NCI-H2196 treated with DMSO at 0.1 percent for 48 hours (cell line): Measurements from ENCODE around the gene PTK7.

Experiments
- DNase-seq: peaks from one replicate; lab custom pipeline; 2025; ENCODE audit not compliant: unreplicated experiment; lab: John Stamatoyannopoulos, UW

PTK7 gene

DNA sequence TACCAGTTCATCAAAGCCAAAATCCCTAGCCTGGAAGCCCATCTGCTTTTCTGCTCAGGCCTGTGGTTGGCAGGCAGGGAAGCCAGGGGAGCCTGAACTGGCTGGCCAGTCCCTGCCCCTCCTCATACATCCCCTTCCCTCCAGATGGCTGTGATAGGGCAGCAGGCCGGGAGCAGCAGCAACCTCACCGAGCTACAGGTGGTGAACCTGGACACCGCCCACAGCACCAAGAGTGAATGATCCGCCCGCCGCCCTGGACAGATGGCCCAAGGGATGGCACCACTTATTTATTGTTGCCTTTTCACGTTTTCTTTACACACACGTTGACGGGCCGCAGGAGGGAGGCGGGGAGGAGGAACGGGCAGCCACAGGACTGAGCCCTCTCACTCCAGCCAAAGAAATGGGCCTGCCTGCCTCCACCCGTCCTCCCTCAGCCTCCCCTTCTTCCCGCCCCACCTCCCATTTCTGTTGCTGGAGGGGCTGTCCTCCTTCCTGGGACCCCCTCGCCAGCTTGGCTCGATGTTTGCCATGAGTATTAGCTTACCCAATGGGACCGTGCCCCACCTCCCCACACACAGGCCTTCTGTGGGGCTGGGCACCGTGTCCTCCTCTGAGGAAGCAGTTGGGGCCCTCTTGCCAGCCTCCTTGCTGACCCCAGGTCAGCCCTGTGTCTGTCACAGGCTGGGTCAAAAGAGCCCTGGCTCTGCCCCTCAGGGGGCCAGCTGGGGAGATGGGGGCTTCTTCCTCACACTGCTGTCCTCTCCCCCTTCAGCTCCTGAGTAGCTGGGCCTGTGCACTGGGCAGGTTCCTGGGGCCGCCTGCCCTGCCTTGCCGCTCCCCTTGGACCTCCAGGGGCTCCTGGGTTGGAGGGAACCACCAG is 103.1 kb downstream of the PTK7 start:
- no peak for DNase-seq

DNA sequence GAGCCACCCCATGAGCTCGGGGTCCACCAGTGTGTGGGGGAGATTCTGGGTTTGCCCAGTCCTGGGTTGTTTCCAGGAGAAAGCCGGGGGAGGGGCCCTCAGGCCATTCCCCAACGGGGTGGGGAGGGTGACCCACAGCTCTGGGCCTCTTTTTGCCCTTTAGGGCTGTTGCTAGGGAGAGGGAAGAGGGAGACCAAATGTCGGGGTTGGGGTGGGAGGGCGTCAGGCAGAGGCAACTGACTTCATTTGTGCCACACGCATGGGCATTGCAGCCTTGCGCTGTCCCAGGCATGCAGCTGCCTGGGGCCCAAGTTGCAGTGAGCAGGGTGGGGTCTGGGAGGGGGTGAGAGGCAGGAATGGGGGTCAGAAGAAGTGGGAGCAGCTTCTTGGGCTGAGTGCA is 103.9 kb downstream of the PTK7 start:
- no peak for DNase-seq

DNA sequence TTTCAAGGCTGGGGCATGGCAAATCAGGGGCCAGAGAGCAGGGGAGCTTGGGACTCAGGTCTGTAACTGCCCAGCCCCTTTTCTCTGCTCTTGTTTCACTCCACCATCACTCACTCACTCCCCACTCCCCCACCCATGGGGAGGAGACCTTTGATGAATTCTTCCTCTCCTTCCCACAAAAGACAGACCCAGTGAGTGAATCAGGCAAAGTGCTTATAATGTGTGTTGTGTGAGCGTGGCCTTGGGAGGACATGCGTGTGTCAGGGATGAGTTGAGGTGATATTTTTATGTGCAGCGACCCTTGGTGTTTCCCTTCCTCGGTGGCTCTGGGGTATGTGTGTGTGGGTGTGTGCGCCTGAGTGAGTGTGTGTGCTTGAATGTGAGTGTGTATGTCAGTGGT is 104.9 kb downstream of the PTK7 start:
- DNase-seq, result no peak

DNA sequence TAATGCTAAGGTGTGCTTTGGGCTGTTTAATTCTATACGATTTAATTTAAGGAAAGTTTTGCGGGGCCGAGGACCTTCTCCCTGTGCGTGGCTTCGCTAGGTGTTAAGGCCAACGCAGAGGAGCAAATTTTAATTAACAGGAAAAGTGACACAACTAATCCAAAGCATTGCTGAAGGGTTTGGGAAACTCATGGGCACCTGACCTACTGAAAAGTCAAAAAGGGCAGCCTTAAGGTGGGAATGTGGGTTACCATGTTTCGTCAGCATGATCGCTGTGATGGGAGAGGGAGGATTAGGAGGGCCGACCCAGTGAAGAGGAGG is 105.5 kb downstream of the PTK7 start:
- DNase-seq, result no peak

DNA sequence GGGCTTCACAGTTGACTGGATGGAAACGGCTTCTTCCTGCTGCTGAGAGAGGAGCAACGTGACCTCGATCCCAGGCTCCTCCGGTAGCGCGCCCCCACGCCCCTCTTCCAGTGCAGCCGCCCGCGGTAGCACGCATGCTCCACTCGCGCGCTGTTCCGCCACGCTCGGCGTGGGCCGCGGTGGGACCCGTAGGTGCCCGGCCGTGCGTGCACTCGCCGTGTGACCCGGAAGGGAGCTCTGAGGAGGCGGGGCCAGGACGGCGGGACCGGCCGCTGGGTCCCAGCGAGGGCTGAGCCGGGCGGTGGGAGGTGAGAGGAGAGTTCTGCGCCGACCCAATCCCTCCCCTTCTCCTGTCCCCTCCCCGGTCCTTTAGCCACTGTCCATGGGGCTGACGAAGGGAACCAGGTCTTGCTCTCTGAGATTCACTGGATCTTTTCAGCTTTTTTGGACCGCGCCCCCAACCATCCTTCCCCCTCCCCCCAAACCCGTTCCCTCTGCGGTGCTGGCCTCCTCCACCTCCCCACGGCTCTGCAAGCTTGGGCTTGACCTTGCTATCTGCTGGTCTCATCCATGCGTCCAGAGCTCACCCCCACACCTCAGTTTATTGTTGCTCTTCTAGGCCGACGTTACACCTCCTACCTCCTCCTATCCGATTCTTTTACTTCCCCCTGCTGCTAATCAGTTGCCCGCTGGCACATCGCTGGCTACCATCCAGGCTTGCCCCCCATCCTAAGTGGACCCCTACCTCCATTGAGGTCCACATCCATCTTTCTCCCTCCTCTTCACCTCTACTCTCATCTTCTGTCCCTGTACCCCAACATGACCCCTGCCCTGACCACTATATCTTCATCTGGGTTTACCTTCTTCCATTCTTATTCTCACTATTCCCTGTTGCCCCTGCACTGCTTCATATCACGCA is 106.1 kb downstream of the PTK7 start, which contains the start of gene CUL9:
Gene CUL9 (plus strand): TSS at position 255 of the 919 bp plus-strand sequence. CDS start 2,115 bp downstream, outside the sequence.
- peak; percentile 51 for DNase-seq

DNA sequence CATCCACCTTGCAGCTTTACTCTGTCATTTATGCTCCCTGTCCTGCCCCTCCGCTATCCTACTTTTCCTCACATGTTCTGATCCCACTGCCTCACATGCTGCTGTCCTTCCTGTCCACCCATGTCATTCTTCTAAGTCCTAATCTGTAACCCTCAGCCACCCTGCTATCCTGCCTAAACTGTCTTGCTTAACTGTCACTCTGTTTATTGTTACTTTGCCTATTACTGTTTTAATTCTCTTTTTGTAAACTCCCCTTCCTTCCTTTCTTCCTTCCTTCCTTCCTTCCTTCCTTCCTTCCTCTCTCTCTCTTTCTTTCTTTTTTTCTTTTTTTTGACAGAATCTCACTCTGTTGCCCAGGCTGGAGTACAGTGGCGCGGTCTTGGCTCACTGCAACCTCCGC is 107.3 kb downstream of the PTK7 start:
- no peak for DNase-seq

DNA sequence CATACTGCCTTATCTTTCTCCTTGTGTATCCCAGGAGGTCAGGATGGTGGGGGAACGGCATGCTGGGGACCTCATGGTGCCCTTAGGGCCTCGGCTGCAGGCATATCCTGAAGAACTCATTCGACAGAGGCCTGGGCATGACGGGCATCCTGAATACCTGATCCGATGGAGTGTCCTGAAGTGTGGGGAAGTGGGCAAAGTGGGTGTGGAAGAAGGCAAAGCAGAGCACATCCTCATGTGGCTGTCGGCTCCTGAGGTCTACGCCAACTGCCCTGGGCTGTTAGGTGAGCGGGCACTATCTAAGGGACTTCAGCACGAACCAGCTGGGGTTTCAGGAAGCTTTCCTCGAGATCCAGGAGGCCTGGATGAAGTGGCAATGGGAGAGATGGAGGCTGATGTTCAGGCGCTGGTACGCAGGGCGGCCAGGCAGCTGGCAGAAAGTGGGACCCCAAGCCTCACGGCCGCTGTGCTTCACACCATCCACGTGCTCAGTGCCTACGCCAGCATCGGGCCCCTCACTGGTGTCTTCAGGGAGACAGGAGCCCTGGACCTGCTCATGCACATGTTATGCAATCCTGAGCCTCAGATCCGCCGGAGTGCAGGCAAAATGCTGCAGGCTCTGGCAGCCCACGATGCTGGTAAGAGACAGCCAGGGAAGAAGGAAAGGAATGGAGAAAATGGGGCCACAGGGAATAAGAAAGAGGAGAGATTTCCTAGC is 108.3 kb downstream of the PTK7 start:
- no peak for DNase-seq

DNA sequence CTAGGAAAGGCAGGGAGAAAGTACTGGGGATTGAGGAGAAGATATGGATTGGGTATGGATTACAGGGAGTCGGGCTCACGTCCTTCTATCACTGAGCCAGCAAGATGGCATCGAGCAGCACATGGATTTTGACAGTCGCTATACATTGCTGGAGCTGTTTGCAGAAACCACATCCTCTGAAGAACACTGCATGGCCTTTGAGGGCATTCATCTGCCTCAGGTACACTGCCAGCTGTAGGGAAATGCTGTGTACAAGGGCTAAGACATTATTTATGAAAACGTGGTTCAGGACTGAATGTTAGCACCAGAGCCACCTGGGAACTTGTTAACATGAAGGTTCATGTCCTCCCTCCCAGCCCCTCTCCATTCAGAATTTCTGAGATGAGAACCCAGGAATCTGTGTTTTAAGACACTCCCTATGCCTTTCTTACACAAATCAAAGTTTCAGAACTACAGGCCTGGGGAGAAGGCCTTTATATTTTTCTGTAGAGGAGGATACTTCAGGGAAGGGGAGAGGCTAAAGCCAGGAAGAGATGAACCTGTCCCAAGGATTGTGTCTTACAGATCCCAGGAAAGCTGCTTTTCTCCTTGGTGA is 109.4 kb downstream of the PTK7 start:
- DNase-seq, result no peak

DNA sequence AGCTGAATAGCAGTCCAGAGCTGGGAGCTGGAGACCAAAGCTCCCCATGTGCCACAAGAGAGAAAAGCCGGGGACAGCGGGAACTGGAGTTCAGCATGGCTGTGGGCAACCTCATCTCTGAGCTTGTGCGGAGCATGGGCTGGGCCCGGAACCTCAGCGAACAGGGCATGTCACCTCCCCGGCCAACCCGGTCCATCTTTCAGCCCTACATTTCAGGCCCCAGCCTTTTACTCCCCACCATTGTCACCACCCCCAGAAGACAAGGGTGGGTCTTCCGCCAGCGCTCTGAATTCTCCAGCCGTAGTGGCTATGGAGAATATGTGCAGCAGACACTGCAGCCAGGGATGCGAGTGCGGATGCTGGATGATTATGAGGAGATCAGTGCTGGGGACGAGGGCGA is 109.9 kb downstream of the PTK7 start:
- DNase-seq, result no peak

DNA sequence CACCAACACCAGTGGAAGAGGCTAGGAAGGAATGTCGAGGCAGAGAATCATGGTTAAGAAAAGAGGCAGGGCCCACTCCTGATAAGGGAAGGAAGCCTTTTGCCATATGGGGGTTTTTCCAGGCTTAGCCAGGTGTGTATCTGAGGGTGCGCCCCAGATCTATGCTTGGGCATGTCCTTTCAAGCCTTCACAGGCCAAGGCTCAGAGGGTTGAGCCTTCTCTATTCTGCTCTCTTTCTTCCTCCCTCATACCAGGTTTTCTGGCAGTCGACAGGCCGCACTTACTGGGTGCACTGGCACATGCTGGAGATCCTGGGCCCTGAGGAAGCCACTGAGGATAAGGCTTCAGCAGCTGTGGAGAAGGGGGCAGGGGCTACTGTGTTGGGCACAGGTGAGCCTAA is 110.6 kb downstream of the PTK7 start:
- DNase-seq, result no peak

DNA sequence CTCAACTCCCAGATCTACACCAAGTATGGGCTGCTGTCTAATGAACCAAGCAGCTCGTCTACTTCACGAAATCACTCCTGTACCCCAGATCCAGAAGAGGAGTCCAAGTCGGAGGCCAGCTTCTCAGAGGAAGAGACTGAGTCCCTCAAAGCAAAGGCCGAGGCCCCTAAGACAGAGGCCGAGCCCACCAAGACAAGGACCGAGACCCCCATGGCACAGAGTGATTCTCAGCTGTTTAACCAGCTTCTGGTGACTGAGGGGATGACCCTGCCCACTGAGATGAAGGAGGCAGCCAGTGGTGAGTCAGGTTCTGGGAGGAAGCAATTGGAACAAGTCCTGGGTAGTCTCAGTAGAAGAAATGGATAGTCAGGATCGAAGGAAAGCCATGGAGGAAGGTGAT is 111.7 kb downstream of the PTK7 start:
- no peak for DNase-seq

DNA sequence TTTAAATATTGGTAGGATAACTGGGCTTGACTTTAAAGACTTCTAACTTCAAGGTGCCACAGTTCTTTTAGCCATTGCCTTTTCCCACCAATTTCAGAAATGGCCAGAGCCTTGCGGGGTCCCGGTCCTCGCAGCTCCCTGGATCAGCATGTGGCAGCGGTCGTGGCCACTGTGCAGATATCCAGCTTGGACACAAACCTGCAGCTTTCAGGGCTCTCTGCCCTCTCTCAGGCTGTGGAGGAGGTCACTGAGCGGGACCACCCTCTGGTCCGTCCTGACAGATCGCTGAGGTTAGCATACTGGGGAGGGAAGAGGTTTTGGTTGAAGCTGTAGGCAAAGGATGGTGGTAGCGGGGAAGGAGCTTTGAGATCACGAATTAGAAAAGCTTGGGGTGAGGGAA is 112.3 kb downstream of the PTK7 start:
- no peak for DNase-seq

DNA sequence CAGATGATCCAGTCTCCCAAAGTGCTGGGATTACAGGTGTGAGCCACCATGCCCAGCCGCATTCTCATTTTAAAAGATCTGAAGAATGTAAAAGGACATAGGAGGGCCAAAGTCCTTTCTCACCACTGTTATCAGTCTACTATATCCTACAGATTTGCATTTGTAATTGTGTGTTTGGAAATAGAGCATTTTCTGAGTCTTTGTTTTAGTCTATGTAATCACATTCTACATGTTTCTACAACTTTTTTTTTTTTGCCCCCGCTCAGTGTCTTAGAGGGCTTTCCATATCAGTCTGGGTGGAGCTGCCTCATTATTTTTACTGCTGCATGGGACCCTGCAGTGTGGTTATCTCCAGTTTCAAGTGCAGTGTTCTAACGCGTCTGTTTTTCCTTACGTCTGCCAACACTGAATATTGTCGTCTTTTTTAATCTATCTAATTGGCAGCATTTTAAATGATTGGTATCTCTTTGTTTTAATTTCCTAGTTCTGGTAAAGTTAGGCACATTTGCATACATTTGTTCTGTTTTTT is 113.7 kb downstream of the PTK7 start:
- no peak for DNase-seq

DNA sequence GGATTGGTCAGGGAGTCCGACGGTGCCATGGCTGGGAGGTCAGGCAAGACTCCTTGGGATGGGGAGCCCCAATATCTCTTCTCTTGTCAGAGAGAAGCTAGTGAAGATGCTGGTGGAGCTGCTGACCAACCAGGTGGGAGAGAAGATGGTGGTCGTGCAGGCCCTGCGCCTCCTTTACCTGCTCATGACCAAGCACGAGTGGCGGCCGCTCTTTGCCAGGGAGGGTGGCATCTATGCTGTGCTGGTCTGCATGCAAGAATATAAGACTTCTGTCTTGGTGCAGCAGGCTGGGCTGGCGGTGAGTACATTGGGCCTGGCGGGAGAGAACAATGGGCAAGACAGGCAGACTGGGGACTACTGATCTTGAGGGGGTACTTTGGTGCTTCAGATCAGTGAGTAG is 116.8 kb downstream of the PTK7 start:
- DNase-seq, result no peak

DNA sequence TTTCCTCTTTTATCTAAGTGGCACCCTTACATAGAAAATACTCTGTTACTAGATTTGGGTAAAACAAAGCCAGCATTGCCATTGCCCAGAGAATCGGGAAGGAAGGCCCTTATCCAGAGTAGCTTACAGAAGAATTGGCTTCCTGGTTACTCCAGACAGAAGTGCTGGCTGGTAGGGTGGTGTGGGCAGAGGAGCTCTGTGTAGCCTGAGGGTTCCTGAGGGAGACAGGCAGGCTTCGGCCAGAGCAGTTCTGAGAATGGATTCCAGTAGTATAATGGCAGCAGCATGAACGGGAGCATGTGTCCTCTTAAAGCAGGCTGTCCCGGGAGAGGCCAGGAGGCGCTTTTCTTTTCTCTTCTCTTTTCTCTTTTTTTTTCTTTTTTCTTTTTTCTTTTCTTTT is 117.8 kb downstream of the PTK7 start:
- DNase-seq, result no peak

DNA sequence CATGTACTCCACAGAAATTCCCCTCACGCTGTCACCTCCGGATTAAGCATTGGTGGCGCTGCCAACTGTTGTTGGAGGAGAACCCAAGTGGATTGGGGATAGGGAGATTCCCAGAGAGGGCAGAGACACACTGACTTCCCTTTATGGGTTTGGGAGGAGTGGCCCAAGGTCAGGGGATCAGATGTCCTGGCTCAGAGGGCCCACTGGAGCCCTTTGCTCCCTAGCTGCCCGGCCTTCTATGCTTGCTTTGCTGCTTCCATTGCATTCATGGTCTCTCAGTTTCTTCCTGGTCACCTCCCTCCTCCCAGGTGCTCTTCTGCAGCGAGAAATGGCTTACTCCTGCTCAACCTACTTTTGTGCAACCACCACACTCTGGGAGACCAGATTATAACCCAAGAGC is 120.2 kb downstream of the PTK7 start:
- DNase-seq, result no peak

DNA sequence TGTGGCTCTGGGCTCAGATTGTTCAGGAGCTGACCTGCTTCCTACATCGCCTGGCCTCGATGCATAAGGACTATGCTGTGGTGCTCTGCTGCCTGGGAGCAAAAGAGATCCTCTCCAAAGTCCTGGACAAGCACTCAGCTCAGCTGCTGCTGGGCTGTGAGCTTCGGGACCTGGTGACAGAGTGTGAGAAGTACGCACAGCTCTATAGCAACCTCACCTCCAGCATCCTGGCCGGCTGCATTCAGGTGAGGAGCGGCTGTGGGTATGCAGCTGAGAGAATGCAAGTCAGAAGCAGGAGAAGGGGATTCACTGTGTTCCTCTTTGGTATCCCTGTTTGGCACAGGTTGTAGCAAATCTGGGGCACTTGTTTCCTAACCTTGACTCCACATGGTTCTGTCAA is 123.8 kb downstream of the PTK7 start:
- DNase-seq, result no peak

DNA sequence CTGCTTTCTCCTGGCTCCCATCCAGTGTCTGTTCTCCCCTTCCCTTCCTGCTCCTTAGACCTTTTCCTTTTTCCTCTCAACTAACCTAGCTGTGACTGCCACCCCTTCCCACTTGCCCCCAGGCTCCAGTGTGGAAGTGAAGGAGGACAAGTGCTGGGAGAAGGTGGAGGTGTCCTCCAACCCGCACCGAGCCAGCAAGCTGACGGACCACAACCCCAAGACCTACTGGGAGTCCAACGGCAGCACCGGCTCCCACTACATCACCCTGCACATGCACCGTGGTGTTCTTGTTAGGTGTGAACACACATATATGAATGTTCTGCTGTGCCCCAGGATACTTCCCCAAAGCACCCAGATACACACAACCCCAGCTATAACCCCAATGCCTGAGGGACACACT is 124.4 kb downstream of the PTK7 start:
- DNase-seq, result no peak

DNA sequence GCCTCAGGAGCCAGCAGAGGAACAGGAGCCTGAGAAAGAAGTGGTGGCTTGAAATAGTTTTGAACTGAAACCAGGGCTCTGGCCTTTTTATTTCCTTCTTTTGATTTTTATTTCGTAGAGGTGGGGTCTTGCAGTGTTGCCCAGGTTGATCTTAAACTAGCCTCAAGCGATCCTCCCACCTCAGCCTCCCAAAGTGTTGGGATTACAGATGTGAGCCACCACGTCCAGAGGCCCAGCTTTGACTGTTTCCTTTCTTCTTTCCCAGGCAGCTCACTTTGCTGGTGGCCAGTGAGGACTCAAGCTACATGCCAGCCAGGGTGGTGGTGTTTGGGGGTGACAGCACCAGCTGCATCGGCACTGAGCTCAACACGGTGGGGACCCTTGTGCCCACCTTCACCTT is 126.3 kb downstream of the PTK7 start:
- no peak for DNase-seq

DNA sequence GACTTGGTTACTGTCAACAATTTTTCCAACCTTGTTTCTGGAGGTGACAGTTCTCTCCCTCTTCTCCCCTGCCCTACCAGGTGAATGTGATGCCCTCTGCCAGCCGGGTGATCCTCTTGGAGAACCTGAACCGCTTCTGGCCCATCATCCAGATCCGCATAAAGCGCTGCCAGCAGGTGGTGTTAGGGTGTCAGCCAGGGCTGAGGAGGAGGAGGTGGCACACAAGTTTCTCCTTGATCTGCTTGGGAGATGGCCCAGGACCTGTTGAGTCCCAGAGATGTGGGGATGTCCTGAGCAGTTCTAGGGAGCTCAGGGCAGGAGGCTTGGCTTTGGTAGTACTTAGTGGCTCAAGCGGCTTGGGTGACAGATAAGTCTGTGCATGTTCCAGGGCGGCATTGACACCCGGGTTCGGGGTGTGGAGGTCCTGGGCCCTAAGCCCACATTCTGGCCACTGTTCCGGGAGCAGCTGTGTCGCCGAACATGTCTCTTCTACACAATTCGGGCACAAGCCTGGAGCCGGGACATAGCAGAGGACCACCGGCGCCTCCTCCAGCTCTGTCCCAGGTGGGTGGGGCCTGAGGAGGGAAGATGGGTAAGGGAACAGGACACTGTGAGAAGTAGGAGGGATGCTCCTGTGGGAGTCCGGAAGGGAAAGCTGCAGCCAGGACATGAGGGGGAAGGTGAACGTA is 127.1 kb downstream of the PTK7 start:
- no peak for DNase-seq
